Stimulated activated CD4-positive, alpha-beta T cell treated with anti-CD3 and anti-CD28 coated beads, Interleukin-1b, Interleukin-23, amount 100 ng/mL, for 4 hours (primary cell): ENCODE data around the gene SPATA45.

Experiments used
- DNase-seq, 2 donors: peaks; one replicate each; pipeline ENCODE4 v3.0.0-alpha.2; 2020; ENCODE audit warnings: low read depth in 2 of 2

Gene SPATA45

GRCh38 chr1:212780759-212781158 is 66.7 kb downstream of the SPATA45 start:
- no peak for DNase-seq
